ENCODE results near the gene CACNA1C.

Gene CACNA1C

GRCh38 chr12:2335916-2336315, 283.1 kb downstream of the CACNA1C start:
- TF ChIP-seq CTCF (IDR thresholded peaks at IDR 0.05; ENCODE audit: low read depth, low read length): no peak
- H3K4me1 ChIP-seq: no peaks in the 10 kb centered on the region
- no peak overlapping the region for H3K4me3 ChIP-seq (ENCODE audit: low read depth, low read length)
- no peak for DNase-seq
- H3K27me3 ChIP-seq: no peaks in the 10 kb centered on the region; the same call in 1 of the 2 replicates
- no peaks in the 10 kb centered on the region for H3K9me3 ChIP-seq
- no peaks in the 10 kb centered on the region for H3K36me3 ChIP-seq

GRCh38 chr12:2336409-2336829, 283.6 kb downstream of the CACNA1C start:
- no peaks in the 10 kb centered on the region for H3K36me3 ChIP-seq
- DNase-seq: no peak
- H3K4me1 ChIP-seq: no peaks in the 10 kb centered on the region
- H3K9me3 ChIP-seq: no peaks in the 10 kb centered on the region
- no peak for TF ChIP-seq CTCF (IDR thresholded peaks at IDR 0.05; ENCODE audit: low read depth, low read length)
- H3K27me3 ChIP-seq: no peaks in the 10 kb centered on the region; the same call in 1 of the 2 replicates
- H3K4me3 ChIP-seq (ENCODE audit: low read depth, low read length): no peak overlapping the region

GRCh38 chr12:2337031-2338010, 284.5 kb downstream of the CACNA1C start:
- no peak for TF ChIP-seq CTCF (IDR thresholded peaks at IDR 0.05; ENCODE audit: low read depth, low read length)
- Histone ChIP-seq H3K4me1 (no peaks in the 10 kb centered on the region), H3K4me3 (ENCODE audit: low read depth, low read length) (no peak overlapping the region), H3K36me3 (no peaks in the 10 kb centered on the region), H3K27me3 (no peaks in the 10 kb centered on the region), H3K9me3 (no peaks in the 10 kb centered on the region)
- no peak for DNase-seq

- no peaks in the 10 kb centered on the region for H3K4me1 ChIP-seq
- TF ChIP-seq CTCF (IDR thresholded peaks at IDR 0.05; ENCODE audit: low read depth, low read length): no peak
Measured at GRCh38 chr12:2338381-2338780, 285.6 kb downstream of the CACNA1C start.

GRCh38 chr12:2338991-2339431, 286.2 kb downstream of the CACNA1C start:
- Histone ChIP-seq H3K9me3 (no peaks in the 10 kb centered on the region), H3K4me3 (ENCODE audit: low read depth, low read length) (no peak overlapping the region), H3K27me3 (no peaks in the 10 kb centered on the region), H3K36me3 (no peaks in the 10 kb centered on the region), H3K4me1 (no peaks in the 10 kb centered on the region)
- no peak for DNase-seq
- TF ChIP-seq CTCF (IDR thresholded peaks at IDR 0.05; ENCODE audit: low read depth, low read length): no peak

More at GRCh38 chr12:2338381-2338780, 285.6 kb downstream of the CACNA1C start:
- no peaks in the 10 kb centered on the region for H3K27me3 ChIP-seq
- H3K36me3 ChIP-seq: no peaks in the 10 kb centered on the region
- H3K9me3 ChIP-seq: no peaks in the 10 kb centered on the region
- DNase-seq: no peak
- no peak overlapping the region for H3K4me3 ChIP-seq (ENCODE audit: low read depth, low read length)
